Body of pancreas (tissue), 4 donors: Measurements from ENCODE around the gene LCOR. TPM values are rescaled to one million over a fixed set of nuclear protein-coding genes. Genes with fewer than 3 reads are reported as not detected.

Experiments used
- ATAC-seq: fragments of 150-250 bp; one replicate; pipeline ENCODE4 v1.9.1; 2016
- DNase-seq, 4 donors: peaks; one replicate each; pipeline ENCODE4 v3.0.0-alpha.2; 2019
- H3K27ac ChIP-seq, 4 donors: fragments of 200-600 bp; sonication (generic); 1 replicate in 3 of 4; 2 replicates in 1 of 4; pipeline versions ENCODE4 v1.5.1 to v1.6.1; 2016 to 2019; ENCODE audit warnings: mild to moderate bottlenecking in 1 of 4, mixed read lengths in 1 of 4, moderate library complexity in 1 of 4
- H3K27me3 ChIP-seq, 2 donors: fragments of 200-600 bp; sonication (generic); one replicate each; pipeline ENCODE4 v1.6.0; 2016; ENCODE audit warnings: mild to moderate bottlenecking in 1 of 2
- H3K36me3 ChIP-seq, 2 donors: fragments of 200-600 bp; sonication (generic); replicated peaks in 1 of 2; 2 replicates each; pipeline ENCODE4 v1.5.1; 2016; ENCODE audit warnings: low read depth in 2 of 2; ENCODE audit not compliant: insufficient read depth in 1 of 2
- H3K4me1 ChIP-seq: fragments of 200-600 bp; sonication (generic); one replicate; pipeline ENCODE4 v1.6.0; 2016
- H3K4me3 ChIP-seq, 2 donors: fragments of 200-600 bp; sonication (generic); 1 replicate in 1 of 2; 2 replicates in 1 of 2; pipeline ENCODE4 v1.5.1; 2016 to 2019
- H3K9me3 ChIP-seq, 3 donors: fragments of 200-600 bp; sonication (generic); 1 replicate in 2 of 3; 2 replicates in 1 of 3; pipeline ENCODE4 v1.5.1; 2016
- POLR2A ChIP-seq, 3 donors: fragments of 450-650 bp; IDR thresholded peaks; one replicate each; pipeline ENCODE4 v1.6.1; 2016; ENCODE audit warnings: antibody characterized with exemption in 3 of 3, mild to moderate bottlenecking in 2 of 3
- WGBS, 2 donors: methylation state at CpG; one replicate each; pipeline ENCODE4 v1.1.5; 2017; 5-methylcytosine and 5-hydroxymethylcytosine counted together
- intact Hi-C: fragments of 100-400 bp; cut with DNase I; formaldehyde crosslinking; loops from one replicate; pipeline ENCODE4 v1.15.1; 2023
- total RNA-seq, 2 donors: library from RNA; depleted of rRNA; stranded (reverse); fragments of >200 nt; gene quantifications; one replicate each; pipeline ENCODE4 v1.1.0, GENCODE V29; 2016
- TF ChIP-seq, protein P1 (sequence below), 7 experiments: fragments of 450-650 bp in 4 of 7; fragments of 200-600 bp in 3 of 7; sonication (generic) in 3 of 7; IDR thresholded peaks; one replicate each; pipeline ENCODE4 v1.5.1; 2016 to 2019; ENCODE audit warnings: antibody characterized with exemption in 7 of 7

The LCOR gene
- total RNA-seq, 2 donors from 2014 or later, result 34.5 to 35.3 TPM

DNA sequence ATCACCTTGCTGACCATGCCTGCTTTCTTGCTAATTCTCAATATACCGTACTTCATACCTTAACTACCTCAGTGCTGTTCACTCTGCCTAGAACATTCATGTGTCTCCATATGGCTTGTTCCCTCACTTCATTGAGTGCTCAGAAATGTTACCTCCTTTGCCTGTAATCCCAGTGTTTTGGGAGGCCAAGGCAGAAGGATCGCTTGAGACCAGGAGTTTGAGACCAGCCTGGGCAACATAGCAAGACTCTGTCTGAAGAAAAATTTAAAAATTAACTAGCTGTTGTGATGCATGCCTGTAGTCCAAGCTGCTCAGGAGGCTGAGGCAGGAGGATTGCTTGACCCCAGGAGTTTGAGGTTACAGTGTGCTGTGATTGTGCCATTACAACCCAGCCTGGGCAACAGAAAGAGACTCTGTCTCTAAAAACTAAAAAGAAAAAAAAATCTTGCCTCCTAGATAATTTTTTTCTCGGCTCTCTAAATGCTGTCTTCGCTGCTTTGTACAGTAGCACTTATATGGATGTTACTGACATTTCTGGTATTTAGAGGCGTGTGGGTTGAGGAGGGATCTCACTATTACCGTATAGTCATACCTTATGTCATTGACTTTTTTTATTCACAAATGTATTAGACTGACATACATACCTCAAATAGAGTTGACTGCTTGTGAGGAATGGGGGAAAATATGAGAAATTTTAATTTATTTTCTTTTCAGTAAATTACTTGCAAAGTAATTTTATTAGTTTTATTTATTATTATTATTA is 63.7 kb downstream of the LCOR start:
- Histone ChIP-seq H3K27me3 (no peaks in the 10 kb centered on the region), H3K9me3 (no peaks in the 10 kb centered on the region), H3K36me3 (no peaks in the 10 kb centered on the region), H3K4me1 (peaks cover 28% of the 10 kb centered on the region), H3K4me3 (no peak overlapping the region), H3K27ac (no peak overlapping the region)
- ATAC-seq (no peak), DNase-seq (no peak)
- TF ChIP-seq POLR2A (IDR thresholded peaks at IDR 0.05), result no peak
- TF ChIP-seq, protein P1, sequence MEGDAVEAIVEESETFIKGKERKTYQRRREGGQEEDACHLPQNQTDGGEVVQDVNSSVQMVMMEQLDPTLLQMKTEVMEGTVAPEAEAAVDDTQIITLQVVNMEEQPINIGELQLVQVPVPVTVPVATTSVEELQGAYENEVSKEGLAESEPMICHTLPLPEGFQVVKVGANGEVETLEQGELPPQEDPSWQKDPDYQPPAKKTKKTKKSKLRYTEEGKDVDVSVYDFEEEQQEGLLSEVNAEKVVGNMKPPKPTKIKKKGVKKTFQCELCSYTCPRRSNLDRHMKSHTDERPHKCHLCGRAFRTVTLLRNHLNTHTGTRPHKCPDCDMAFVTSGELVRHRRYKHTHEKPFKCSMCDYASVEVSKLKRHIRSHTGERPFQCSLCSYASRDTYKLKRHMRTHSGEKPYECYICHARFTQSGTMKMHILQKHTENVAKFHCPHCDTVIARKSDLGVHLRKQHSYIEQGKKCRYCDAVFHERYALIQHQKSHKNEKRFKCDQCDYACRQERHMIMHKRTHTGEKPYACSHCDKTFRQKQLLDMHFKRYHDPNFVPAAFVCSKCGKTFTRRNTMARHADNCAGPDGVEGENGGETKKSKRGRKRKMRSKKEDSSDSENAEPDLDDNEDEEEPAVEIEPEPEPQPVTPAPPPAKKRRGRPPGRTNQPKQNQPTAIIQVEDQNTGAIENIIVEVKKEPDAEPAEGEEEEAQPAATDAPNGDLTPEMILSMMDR (IDR thresholded peaks at IDR 0.05), result no peak
- intact Hi-C loops, result no loop called here
- 91 to 96% methylated on average over 6 of the region's 6 CpGs for WGBS, 2 donors

DNA sequence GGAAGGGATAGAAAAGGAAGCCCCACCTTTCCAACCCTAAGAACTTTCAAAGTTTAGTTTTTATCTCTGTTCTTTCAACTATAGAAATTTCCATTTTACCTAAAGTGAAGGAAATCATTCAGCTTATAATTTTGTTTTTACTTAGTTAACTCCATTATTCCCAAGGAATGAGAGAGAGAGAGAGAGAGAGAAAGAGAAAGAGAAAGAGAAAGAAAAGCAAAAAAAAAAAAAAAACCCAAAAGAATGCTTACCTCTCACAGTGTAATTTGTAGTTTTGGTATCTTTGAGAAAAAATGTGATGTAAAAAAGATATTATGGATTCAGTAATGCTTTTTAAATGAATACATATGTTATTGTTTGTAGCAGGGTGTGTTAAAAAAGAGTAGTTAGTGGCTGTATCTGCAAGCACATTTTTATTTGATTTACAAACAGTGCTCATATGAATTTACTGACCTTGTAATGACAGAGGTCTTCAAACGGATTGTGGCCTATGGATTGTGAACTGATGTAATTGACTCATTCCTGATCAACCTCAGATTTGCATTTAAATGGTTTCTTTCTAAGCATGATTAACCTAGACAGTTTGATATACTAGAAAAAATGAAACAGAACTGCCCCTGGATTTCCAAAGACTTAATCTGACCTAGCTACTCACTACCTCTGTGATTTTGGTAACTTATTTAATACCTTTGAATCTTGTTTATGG is 64.9 kb downstream of the LCOR start:
- TF ChIP-seq, protein P1 (IDR thresholded peaks at IDR 0.05), result no peak
- no peak for TF ChIP-seq POLR2A (IDR thresholded peaks at IDR 0.05)
- WGBS, 2 donors, result 12 to 16% methylated on average over 1 of the region's 1 CpG
- intact Hi-C loops, result no loop called here
- Histone ChIP-seq H3K4me1 (peaks cover 25% of the 10 kb centered on the region), H3K9me3 (no peaks in the 10 kb centered on the region), H3K4me3 (no peak overlapping the region), H3K36me3 (no peaks in the 10 kb centered on the region), H3K27me3 (no peaks in the 10 kb centered on the region), H3K27ac (no peak overlapping the region)
- ATAC-seq (no peak), DNase-seq (no peak)

DNA sequence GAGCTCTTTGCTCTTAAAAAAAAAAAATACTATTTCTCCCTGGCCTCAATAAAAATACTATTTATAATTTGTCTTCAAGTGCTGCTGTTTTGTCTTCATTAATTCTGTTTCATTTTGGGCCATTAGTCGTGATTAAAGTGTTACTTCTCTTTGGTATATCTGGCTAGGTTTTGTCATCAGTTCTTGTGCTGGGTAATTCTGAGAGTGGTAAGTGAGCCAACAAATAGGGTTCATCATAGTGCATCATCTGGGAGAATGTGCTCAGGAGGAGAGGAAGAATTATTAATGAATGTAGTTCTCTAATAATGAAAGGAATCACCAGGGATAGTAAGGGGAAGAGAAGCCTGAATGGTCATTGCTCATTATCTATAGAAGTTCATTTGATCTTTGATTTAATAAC is 70.0 kb downstream of the LCOR start:
- no peak for ATAC-seq
- Histone ChIP-seq H3K4me1 (peaks cover 61% of the 10 kb centered on the region), H3K36me3 (no peaks in the 10 kb centered on the region), H3K9me3 (no peaks in the 10 kb centered on the region), H3K27me3 (no peaks in the 10 kb centered on the region), H3K4me3 (no peak overlapping the region), H3K27ac (no peak overlapping the region)
- intact Hi-C loops, result no loop called here
- DNase-seq, result no peak
- no peak for TF ChIP-seq POLR2A (IDR thresholded peaks at IDR 0.05)
- TF ChIP-seq, protein P1 (IDR thresholded peaks at IDR 0.05), result no peak
- WGBS, 2 donors, result 76 to 86% methylated on average over 1 of the region's 1 CpG

DNA sequence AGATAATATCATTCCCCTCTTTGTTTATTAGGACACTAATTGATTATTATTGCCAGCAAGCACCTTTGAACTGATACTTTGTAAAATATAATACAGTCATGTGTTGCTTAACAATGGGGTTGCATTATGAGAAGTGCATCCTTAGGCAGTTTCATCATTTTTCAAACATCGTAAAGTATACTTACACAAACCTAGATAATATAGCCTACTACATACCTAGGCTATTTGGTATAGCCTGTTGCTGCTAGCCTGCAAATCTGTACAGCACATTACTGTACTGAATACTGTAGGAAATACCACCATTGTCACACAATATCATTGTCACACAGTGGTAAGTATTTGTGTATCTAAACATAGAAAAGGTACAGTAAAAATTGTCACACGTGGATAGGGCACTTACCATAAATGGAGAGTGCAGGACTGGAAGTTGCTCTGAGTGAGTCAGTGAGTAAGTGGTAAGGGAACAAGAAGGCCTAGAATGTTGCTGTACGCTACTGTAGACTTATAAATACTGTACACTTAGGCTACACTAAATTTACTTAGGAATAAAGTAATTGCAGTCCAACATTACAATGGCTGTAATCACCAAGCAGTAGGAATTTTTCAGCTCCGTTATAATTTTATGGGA is 70.7 kb downstream of the LCOR start:
- Histone ChIP-seq H3K4me3 (no peak overlapping the region), H3K4me1 (peaks cover 56% of the 10 kb centered on the region), H3K9me3 (no peaks in the 10 kb centered on the region), H3K27ac (peak overlapping the region in 1 of 4 donors; percentile 49), H3K36me3 (no peaks in the 10 kb centered on the region), H3K27me3 (no peaks in the 10 kb centered on the region)
- no peak for ATAC-seq
- intact Hi-C loops, result no loop called here
- WGBS, 2 donors, result 77 to 80% methylated on average over 4 of the region's 4 CpGs
- no peak for TF ChIP-seq POLR2A (IDR thresholded peaks at IDR 0.05)
- TF ChIP-seq, protein P1 (IDR thresholded peaks at IDR 0.05), result no peak
- DNase-seq, result no peak
